MM.1S (cell line): ENCODE results near the gene PINLYP.

ENCODE experiments used
- EZH2 ChIP-seq: fragments of 300-600 bp; sonication (generic); optimal IDR thresholded peaks from 2 replicates; pipeline ENCODE3; 2017; ENCODE audit warnings: low read depth, mild to moderate bottlenecking, antibody characterized with exemption, low read length, mixed read lengths
- EZH2phosphoT487 ChIP-seq: fragments of 300-600 bp; sonication (generic); IDR thresholded peaks from 2 replicates; pipeline ENCODE4 v1.6.1; 2018; ENCODE audit warnings: antibody characterized with exemption, low read length
- TF ChIP-seq, protein P1 (sequence below): fragments of 300-600 bp; sonication (generic); IDR thresholded peaks from 2 replicates; pipeline ENCODE4 v1.5.1; 2016; ENCODE audit warnings: antibody characterized with exemption, low read length, mixed read lengths

- TF ChIP-seq, protein P1, sequence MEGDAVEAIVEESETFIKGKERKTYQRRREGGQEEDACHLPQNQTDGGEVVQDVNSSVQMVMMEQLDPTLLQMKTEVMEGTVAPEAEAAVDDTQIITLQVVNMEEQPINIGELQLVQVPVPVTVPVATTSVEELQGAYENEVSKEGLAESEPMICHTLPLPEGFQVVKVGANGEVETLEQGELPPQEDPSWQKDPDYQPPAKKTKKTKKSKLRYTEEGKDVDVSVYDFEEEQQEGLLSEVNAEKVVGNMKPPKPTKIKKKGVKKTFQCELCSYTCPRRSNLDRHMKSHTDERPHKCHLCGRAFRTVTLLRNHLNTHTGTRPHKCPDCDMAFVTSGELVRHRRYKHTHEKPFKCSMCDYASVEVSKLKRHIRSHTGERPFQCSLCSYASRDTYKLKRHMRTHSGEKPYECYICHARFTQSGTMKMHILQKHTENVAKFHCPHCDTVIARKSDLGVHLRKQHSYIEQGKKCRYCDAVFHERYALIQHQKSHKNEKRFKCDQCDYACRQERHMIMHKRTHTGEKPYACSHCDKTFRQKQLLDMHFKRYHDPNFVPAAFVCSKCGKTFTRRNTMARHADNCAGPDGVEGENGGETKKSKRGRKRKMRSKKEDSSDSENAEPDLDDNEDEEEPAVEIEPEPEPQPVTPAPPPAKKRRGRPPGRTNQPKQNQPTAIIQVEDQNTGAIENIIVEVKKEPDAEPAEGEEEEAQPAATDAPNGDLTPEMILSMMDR = no peak
- TF ChIP-seq EZH2 = no peak
- no peak for TF ChIP-seq EZH2phosphoT487
Observed at GRCh38 chr19:43584484-43584883, 8.9 kb downstream of the PINLYP start.
